Parathyroid adenoma (tissue), 2 donors: Measurements from ENCODE around the gene IRX1.

ENCODE experiments used
- H2AFZ ChIP-seq: fragments of 300-600 bp; sonication (generic); one replicate; pipeline ENCODE4 v1.7.0; 2017; ENCODE audit warnings: antibody characterized with exemption, mild to moderate bottlenecking
- H3K27ac ChIP-seq: fragments of 300-600 bp; sonication (generic); one replicate; pipeline ENCODE4 v1.7.0; 2017
- H3K27me3 ChIP-seq: fragments of 300-600 bp; sonication (generic); one replicate; pipeline ENCODE4 v1.7.0; 2017; ENCODE audit warnings: low read length; ENCODE audit not compliant: control insufficient read depth, insufficient read depth
- H3K36me3 ChIP-seq: fragments of 300-600 bp; sonication (generic); one replicate; pipeline ENCODE4 v1.7.0; 2017; ENCODE audit warnings: low read length; ENCODE audit not compliant: control insufficient read depth, insufficient read depth
- H3K4me1 ChIP-seq: fragments of 300-600 bp; sonication (generic); one replicate; pipeline ENCODE4 v1.7.0; 2017; ENCODE audit warnings: control low read depth
- H3K4me2 ChIP-seq: fragments of 300-600 bp; sonication (generic); one replicate; pipeline ENCODE4 v1.7.0; 2017; ENCODE audit warnings: low read length
- H3K4me3 ChIP-seq: fragments of 300-600 bp; sonication (generic); one replicate; pipeline ENCODE4 v1.7.0; 2017; ENCODE audit warnings: low read depth, low read length
- H3K79me2 ChIP-seq: fragments of 300-600 bp; sonication (generic); one replicate; pipeline ENCODE4 v1.7.0; 2017; ENCODE audit warnings: control low read depth
- H3K9ac ChIP-seq: fragments of 300-600 bp; sonication (generic); one replicate; pipeline ENCODE4 v1.7.0; 2017; ENCODE audit warnings: mild to moderate bottlenecking
- H3K9me3 ChIP-seq: fragments of 300-600 bp; sonication (generic); one replicate; pipeline ENCODE4 v1.7.0; 2017; ENCODE audit warnings: low read length; ENCODE audit not compliant: control insufficient read depth
- CTCF ChIP-seq: fragments of 300-600 bp; sonication (generic); IDR thresholded peaks from one replicate; pipeline ENCODE4 v1.7.0; 2017; ENCODE audit warnings: antibody characterized with exemption, mild to moderate bottlenecking
- donor health status: primary hyperparathyroidism.

Gene IRX1

GRCh38 chr5:3642231-3642630, 46.6 kb downstream of the IRX1 start:
- H3K79me2 ChIP-seq = no peaks in the 10 kb centered on the region
- no peak overlapping the region for H3K4me3 ChIP-seq
- H2AFZ ChIP-seq = no peak overlapping the region
- H3K4me2 ChIP-seq = no peak overlapping the region
- H3K9ac ChIP-seq = no peak overlapping the region
- no peaks in the 10 kb centered on the region for H3K36me3 ChIP-seq
- TF ChIP-seq CTCF = no peak
- no peak overlapping the region for H3K27ac ChIP-seq
- no peaks in the 10 kb centered on the region for H3K4me1 ChIP-seq
- no peaks in the 10 kb centered on the region for H3K27me3 ChIP-seq
- H3K9me3 ChIP-seq = no peaks in the 10 kb centered on the region

- Histone ChIP-seq H3K9me3 (no peaks in the 10 kb centered on the region), H2AFZ (no peak overlapping the region), H3K4me1 (no peaks in the 10 kb centered on the region), H3K4me2 (no peak overlapping the region), H3K27ac (no peak overlapping the region), H3K9ac (no peak overlapping the region), H3K27me3 (no peaks in the 10 kb centered on the region), H3K4me3 (no peak overlapping the region), H3K36me3 (no peaks in the 10 kb centered on the region), H3K79me2 (no peaks in the 10 kb centered on the region)
- TF ChIP-seq CTCF = no peak
Observed at GRCh38 chr5:3650320-3650719, 54.7 kb downstream of the IRX1 start.

- H3K27me3 ChIP-seq = no peaks in the 10 kb centered on the region
- H3K36me3 ChIP-seq = no peaks in the 10 kb centered on the region
- no peaks in the 10 kb centered on the region for H3K4me1 ChIP-seq
- H3K4me3 ChIP-seq = no peak overlapping the region
- H3K9me3 ChIP-seq = no peaks in the 10 kb centered on the region
- no peaks in the 10 kb centered on the region for H3K79me2 ChIP-seq
- no peak overlapping the region for H2AFZ ChIP-seq
- no peak for TF ChIP-seq CTCF
- no peak overlapping the region for H3K4me2 ChIP-seq
- H3K27ac ChIP-seq = no peak overlapping the region
- H3K9ac ChIP-seq = no peak overlapping the region
Observed at GRCh38 chr5:3650868-3651267, 55.2 kb downstream of the IRX1 start.
